Measurements from ENCODE around the gene PEPD.

Gene PEPD

GRCh38 chr19:33389421-33390100, 132.0 kb downstream of the PEPD start:
- H3K9ac ChIP-seq (ENCODE audit: low read length): no peak overlapping the region
- H3K27me3 ChIP-seq (ENCODE audit: insufficient read depth, low read length): no peaks in the 10 kb centered on the region
- no peaks in the 10 kb centered on the region for H3F3A ChIP-seq (ENCODE audit: insufficient read depth, low read length)
- H3K9me3 ChIP-seq (ENCODE audit: low read length): no peaks in the 10 kb centered on the region
- H3K79me2 ChIP-seq (ENCODE audit: insufficient read depth, low read length): no peaks in the 10 kb centered on the region
- H3K4me1 ChIP-seq (ENCODE audit: insufficient read depth, low read length, severe bottlenecking): no peaks in the 10 kb centered on the region
- no peak overlapping the region for H2AFZ ChIP-seq (ENCODE audit: low read length)
- H3K27ac ChIP-seq (ENCODE audit: low read depth, low read length, poor library complexity, severe bottlenecking): no peak overlapping the region
- H3K4me3 ChIP-seq (ENCODE audit: low read depth, low read length, poor library complexity, severe bottlenecking): no peak overlapping the region
- no peaks in the 10 kb centered on the region for H3K9me2 ChIP-seq (ENCODE audit: low read depth, low read length)
- no peaks in the 10 kb centered on the region for H3K36me3 ChIP-seq (ENCODE audit: insufficient read depth, low read length)
- no peak overlapping the region for H3K4me2 ChIP-seq (ENCODE audit: low read length)
- H4K20me1 ChIP-seq (ENCODE audit: insufficient read depth, low read length): no peaks in the 10 kb centered on the region
- no peak for TF ChIP-seq EZH2 (IDR thresholded peaks at IDR 0.05; ENCODE audit: borderline replicate concordance, low read length)
- TF ChIP-seq, protein P1, sequence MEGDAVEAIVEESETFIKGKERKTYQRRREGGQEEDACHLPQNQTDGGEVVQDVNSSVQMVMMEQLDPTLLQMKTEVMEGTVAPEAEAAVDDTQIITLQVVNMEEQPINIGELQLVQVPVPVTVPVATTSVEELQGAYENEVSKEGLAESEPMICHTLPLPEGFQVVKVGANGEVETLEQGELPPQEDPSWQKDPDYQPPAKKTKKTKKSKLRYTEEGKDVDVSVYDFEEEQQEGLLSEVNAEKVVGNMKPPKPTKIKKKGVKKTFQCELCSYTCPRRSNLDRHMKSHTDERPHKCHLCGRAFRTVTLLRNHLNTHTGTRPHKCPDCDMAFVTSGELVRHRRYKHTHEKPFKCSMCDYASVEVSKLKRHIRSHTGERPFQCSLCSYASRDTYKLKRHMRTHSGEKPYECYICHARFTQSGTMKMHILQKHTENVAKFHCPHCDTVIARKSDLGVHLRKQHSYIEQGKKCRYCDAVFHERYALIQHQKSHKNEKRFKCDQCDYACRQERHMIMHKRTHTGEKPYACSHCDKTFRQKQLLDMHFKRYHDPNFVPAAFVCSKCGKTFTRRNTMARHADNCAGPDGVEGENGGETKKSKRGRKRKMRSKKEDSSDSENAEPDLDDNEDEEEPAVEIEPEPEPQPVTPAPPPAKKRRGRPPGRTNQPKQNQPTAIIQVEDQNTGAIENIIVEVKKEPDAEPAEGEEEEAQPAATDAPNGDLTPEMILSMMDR (IDR thresholded peaks at IDR 0.05; ENCODE audit: low read length): no peak

- no peak overlapping the region for H3K9ac ChIP-seq (ENCODE audit: low read length)
- H3K9me3 ChIP-seq (ENCODE audit: low read length): no peaks in the 10 kb centered on the region
- H3K36me3 ChIP-seq (ENCODE audit: insufficient read depth, low read length): no peaks in the 10 kb centered on the region
- no peak overlapping the region for H3K27ac ChIP-seq (ENCODE audit: low read depth, low read length, poor library complexity, severe bottlenecking)
- H2AFZ ChIP-seq (ENCODE audit: low read length): no peak overlapping the region
- no peaks in the 10 kb centered on the region for H3K27me3 ChIP-seq (ENCODE audit: insufficient read depth, low read length)
- H3K79me2 ChIP-seq (ENCODE audit: insufficient read depth, low read length): no peaks in the 10 kb centered on the region
- TF ChIP-seq EZH2 (IDR thresholded peaks at IDR 0.05; ENCODE audit: borderline replicate concordance, low read length): no peak
- TF ChIP-seq, protein P1 (IDR thresholded peaks at IDR 0.05; ENCODE audit: low read length): no peak
- no peaks in the 10 kb centered on the region for H3K4me1 ChIP-seq (ENCODE audit: insufficient read depth, low read length, severe bottlenecking)
- H4K20me1 ChIP-seq (ENCODE audit: insufficient read depth, low read length): no peaks in the 10 kb centered on the region
- H3F3A ChIP-seq (ENCODE audit: insufficient read depth, low read length): no peaks in the 10 kb centered on the region
- H3K4me3 ChIP-seq (ENCODE audit: low read depth, low read length, poor library complexity, severe bottlenecking): no peak overlapping the region
- H3K9me2 ChIP-seq (ENCODE audit: low read depth, low read length): no peaks in the 10 kb centered on the region
- no peak overlapping the region for H3K4me2 ChIP-seq (ENCODE audit: low read length)
These were observed 132.7 kb downstream of the PEPD start for GRCh38 chr19:33388725-33389420.

GRCh38 chr19:33388231-33388724, 133.3 kb downstream of the PEPD start:
- no peaks in the 10 kb centered on the region for H3K36me3 ChIP-seq (ENCODE audit: insufficient read depth, low read length)
- no peak overlapping the region for H3K27ac ChIP-seq (ENCODE audit: low read depth, low read length, poor library complexity, severe bottlenecking)
- H3K4me1 ChIP-seq (ENCODE audit: insufficient read depth, low read length, severe bottlenecking): no peaks in the 10 kb centered on the region
- TF ChIP-seq EZH2 (IDR thresholded peaks at IDR 0.05; ENCODE audit: borderline replicate concordance, low read length): no peak
- TF ChIP-seq, protein P1 (IDR thresholded peaks at IDR 0.05; ENCODE audit: low read length): no peak
- H3K9me3 ChIP-seq (ENCODE audit: low read length): no peaks in the 10 kb centered on the region
- H3K9me2 ChIP-seq (ENCODE audit: low read depth, low read length): no peaks in the 10 kb centered on the region
- no peak overlapping the region for H3K4me3 ChIP-seq (ENCODE audit: low read depth, low read length, poor library complexity, severe bottlenecking)
- no peak overlapping the region for H2AFZ ChIP-seq (ENCODE audit: low read length)
- H3K27me3 ChIP-seq (ENCODE audit: insufficient read depth, low read length): no peaks in the 10 kb centered on the region
- H3K9ac ChIP-seq (ENCODE audit: low read length): no peak overlapping the region
- H4K20me1 ChIP-seq (ENCODE audit: insufficient read depth, low read length): no peaks in the 10 kb centered on the region
- H3K79me2 ChIP-seq (ENCODE audit: insufficient read depth, low read length): no peaks in the 10 kb centered on the region
- no peak overlapping the region for H3K4me2 ChIP-seq (ENCODE audit: low read length)
- H3F3A ChIP-seq (ENCODE audit: insufficient read depth, low read length): no peaks in the 10 kb centered on the region

All from OCI-LY1 (cell line).